ENCODE results near the gene HS3ST3A1.
"Not testable (repeated sequence)": the region's sequence is repeated elsewhere in the genome, so short reads cannot be mapped to it uniquely, and the experiment has no call there.

HS3ST3A1 gene

DNA sequence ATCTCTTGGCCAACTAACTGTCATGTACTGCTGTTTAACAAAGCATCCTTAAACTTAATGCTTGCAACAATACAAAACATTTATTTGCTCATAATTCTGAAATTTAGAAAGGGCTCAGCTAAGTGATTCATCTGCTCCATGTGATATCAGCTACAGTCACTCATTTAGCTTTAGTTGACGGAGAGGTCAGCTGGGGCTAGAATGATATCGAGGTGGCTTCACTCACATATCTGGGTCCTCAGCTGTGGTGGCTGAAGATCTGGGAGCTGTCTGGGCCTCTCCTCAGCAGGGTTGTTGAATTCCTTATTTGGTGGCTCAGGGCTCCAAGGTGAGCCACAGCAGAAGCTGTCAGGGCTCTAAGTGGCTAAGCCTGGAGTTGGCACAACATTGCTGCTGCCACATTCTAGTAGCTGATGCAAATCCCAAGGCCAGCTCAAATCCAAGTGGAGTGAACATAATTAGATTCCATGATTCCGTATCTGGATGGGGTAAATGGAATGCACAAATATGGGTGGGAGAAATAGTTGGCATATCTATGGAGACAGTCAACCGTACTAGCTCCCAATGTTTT, 62.8 kb downstream of the HS3ST3A1 start:
- DNase-seq (ENCODE audit: low spot score), result no peak

DNA sequence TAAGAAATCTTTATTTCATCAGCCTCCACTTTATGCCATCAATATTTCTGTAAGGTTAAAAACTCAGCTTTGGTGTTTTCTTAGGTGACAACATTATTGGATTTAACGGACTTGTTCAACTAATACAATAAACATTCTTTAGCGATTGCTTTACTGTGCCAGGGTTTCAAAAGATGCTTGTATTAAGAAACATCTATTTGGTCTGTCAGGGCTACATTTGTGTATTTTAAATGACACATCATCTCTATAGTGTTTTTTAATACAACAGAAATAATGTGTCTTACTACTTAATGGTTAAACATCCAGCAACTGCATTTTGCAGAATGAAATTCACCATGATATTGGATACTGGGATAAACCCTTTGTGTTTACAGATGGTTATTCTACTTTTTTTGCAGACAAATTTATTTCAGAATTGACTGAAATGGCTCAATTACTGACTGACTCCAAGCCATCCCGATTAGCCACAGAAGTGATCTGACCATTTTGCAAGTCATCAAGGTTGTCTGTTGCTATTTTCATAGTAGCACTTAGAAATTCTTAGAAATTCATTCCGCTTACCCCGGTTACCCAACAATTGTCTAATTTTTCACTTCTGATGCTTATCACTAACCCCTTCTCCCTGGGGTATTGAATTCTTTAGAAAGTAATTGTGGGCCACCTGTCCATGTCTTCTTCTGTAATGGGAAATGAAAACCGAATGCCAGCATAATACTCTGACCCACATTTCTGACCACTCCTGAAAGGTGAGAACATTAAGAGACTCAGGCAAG, 63.7 kb downstream of the HS3ST3A1 start:
- DNase-seq (ENCODE audit: low spot score), result no peak

DNA sequence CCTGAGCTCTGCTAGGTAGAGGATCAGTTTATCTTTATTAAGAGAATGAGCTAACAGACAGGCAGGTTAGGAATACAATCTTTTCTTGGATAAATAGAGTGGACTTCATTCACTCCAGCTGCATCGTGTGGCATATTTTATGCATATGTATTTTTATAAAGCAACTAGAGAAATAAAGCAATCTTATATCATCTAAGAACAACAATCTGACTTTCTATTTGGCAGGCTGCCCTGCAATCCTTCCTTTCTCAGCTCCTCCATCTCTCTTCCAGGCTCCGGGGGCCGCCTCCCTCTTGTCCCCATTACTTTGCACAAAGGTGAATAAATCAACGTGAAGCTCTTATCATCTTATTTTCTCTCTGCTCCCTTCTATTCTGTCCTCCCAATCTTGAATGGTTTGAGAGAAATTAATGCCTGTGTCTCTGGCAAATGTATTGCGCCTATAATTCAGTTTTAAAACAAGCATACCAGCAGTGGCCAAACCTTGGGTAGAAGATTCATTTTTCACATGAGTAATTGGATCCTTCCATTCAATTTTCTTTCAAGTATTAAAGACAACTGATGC, 64.5 kb downstream of the HS3ST3A1 start:
- no peak for DNase-seq (ENCODE audit: low spot score)

DNA sequence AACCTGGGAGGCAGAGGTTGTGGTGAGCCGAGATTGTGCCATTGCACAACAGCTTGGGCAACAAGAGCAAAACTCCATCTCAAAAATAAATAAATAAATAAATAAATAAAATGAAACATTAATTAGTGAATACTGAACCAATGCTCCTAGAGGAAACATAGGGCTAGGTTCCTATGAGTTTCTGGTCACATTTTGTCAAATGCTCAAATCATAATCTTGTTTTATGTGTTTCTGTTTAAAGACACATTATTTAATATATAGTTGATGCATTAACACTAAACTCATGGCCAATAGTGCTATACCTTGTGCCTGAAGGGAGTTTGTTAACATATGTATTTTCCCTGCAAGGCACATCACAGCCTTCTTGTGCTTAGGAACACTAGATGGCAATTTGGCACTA, 66.8 kb downstream of the HS3ST3A1 start:
- DNase-seq (ENCODE audit: low spot score), result no peak

DNA sequence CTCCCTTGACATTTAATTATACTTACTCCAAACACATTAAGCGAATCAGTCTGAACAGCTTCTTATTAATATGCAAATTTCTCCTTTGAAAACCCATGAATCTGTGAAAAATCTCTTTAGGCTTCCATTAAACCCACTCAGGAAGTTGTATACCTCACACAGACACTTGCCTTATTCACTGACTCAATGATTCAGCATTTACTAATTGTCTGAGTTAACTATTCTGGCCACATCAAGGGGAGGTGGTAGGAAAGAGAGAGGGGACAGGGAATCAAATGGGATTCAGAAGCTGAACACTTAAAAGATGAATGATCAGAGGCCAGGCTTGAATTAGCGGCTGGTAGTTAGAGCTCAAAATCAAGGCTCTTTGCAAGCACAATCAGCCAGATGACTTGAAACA, 70.0 kb downstream of the HS3ST3A1 start:
- DNase-seq (ENCODE audit: low spot score), result no peak

DNA sequence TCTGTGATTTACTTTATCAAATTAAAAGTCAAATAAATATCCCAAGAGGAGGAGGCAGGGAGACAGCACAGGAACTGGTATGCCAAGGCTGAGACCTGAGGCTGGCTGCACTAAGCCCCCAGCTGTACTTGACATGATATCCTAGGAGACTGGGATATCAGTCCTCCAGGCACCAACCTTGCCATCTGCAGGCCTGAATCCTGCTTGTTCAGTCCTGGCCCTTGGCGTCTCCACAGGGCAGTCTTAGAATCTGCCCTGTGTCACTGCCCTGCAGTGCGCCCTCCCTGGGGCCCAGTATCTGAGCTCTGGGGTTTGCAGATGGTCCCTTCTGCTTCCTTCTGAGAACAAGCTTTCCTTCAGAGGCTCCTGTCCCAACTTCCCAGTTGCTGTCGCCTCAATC, 75.9 kb downstream of the HS3ST3A1 start:
- no peak for DNase-seq (ENCODE audit: low spot score)

DNA sequence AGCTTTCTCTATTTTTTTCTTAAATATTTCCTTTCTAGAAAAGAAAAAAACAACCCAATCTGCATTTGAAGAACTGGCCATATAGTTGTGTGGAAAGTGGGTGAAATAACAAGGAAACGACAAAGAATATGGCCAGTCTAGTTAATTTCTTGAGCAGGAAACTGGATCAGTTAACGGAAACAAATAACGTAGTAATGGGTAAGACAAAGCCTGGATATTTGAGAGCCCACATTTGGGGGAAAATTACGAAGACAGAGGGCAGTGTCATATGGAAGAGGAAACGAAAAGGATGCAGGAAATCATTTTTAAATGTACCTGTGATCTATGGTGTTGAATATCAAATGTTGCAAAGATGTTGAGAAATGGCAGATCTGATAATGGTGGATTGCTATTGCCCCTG, 78.6 kb downstream of the HS3ST3A1 start:
- DNase-seq (ENCODE audit: low spot score), result no peak

DNA sequence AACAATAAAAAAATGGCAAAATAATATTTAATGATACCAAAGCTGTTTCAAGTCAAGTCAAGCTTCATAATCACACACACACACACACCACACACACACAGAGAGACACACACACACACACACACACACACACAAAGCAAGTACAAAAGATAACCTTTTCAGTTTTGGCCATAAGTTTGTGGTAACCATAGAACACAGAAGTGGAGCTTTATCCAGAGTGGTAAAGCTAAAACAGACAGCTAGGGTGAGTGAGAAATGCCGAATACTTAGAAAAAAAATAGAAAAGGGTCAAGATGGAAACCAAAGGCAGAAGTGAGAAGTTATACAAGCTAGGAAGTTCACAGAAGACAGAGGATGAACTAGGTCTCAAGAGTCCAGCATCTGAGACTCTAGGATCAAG, 79.0 kb downstream of the HS3ST3A1 start:
- no peak for DNase-seq (ENCODE audit: low spot score)

DNA sequence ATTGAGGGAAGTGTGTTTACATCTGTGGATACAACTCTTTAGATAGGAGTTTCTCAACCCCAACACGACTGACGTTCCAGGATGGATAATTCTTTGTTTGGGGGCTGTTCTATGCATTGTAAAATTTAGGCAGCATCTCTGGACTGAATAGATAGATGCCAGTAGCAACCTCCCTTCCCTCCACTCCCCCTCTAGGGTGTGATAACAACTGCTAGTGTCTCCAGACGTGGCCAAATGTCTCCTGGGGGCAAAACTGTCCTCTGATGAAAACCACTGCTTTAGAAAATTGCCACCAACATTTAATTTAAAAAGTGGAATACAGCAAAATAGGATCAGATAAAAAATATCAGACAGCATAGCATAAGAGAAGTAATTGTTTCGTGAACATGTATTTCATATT, 79.9 kb downstream of the HS3ST3A1 start:
- no peak for DNase-seq (ENCODE audit: low spot score)

DNA sequence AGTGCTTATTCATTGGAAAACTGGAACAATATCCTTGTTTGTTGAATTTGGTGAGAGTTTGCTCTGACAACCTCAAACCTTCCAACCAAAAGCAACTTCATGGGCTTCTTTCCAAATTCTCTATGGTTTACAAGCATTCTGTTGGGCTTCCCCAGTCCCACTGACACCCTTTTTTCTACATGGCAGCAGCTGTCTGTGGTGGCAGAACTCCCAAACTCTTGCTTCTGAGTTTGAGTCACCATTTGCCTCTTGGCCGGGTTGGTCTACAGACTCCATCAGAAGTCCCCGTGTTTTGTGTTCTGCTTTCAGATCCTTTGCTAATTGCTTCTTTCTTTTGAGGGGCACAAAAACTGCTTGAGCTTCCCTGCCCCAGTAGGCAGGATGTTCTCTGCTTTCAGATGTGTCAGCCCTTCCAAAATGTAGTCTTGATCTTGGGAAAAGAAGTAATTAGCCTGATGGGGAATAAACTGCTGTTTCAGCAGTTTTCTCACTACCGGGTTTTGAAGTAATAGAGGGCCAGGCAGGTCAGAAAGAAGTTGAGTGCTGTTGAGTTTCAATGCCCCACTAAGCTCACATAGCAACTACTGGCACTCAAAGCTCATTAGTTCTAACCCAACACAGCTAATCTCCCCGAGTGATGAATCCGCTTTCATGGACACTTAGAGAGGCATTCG, 80.7 kb downstream of the HS3ST3A1 start:
- DNase-seq (ENCODE audit: low spot score), result peak; percentile 21

DNA sequence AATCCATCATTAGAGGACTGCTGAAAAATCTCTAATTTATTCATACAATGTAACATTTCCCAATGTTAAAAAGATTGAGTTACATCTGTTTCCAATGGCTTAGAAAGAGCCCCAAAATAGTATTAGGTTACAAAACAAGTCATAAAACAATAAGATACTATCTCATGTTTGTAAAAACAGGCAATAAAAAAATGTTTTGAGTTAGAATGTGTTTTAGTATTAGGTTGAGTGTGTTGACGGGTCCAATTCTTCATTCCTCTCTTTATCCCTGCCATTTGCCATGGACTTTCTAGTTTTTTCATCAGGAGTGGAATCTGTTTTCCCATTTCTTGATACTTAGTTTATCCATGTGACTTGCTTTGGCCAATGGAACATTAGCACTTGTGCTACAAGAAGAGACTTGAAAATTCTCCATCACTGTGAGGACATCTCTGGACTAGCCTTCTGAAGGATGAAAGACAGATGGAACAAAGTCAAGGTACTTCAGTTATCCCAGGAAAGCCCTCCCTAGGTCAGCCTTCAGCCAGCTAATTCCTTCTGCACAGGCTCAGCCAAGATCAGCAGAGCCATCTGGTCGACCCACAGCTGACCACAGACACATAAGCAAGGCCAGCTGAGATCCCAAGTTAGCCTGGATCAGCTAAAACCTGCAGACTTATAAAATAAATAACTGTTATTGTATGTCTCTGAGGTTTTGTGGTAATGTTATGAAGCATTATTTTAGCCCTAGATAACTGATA, 83.3 kb downstream of the HS3ST3A1 start:
- no peak for DNase-seq (ENCODE audit: low spot score)

DNA sequence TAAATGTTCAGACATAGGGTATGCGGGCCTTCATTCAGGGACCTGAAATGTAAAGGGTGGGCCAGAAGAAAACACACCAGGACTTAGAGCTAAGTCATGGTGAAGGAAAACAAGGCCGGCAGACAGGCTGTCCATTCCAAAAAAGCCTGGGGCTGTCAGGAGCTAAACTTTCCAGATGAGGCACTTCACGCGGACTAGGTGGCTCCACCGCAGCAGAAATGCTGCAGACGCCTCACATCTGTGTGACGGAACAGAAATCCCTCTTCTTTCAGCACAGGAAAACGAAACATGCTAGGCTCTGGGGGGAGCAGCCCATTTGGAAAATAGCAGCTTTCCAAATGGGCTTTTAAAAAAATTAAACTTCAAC, 88.7 kb downstream of the HS3ST3A1 start:
- no peak for DNase-seq (ENCODE audit: low spot score)

DNA sequence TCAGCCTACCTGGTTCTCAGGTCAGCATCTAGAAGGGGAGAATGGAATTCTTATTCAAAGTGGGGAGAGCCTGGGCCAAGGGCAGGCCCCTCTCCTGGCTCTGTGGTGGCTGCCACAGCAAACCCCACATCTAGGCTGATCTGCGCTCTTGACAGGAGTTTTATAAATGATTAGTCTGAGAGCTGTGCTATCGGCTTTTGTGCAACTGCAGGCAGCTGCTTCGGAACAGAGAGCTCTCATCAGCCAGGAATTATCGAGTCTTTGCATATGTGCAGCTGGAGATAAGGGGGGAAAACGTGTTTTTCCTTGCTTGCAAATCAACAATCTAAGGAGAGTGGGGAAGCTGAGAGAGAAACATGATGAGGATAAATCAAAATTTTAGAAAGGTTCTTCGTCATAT, 91.7 kb downstream of the HS3ST3A1 start:
- DNase-seq (ENCODE audit: low spot score), result no peak

DNA sequence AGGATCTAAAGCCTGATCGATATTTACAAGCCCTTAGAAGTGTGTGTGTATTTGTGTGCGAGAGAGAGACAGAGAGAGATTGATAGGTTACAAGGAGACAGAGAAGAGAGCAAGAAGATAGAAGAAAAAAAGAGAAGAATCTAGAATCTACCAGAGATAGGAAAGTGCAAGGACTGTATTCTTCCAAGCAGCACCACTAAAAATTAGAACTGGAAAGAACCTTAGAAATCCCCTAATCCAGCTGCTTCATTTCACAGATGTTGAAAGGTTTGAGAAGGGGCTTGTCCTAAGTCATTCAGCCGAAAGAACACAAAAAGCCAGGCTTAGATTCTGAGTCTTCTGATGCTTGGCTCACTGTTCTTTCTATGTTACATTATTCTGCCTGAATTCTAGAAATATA, 92.2 kb downstream of the HS3ST3A1 start:
- DNase-seq (ENCODE audit: low spot score), result no peak

DNA sequence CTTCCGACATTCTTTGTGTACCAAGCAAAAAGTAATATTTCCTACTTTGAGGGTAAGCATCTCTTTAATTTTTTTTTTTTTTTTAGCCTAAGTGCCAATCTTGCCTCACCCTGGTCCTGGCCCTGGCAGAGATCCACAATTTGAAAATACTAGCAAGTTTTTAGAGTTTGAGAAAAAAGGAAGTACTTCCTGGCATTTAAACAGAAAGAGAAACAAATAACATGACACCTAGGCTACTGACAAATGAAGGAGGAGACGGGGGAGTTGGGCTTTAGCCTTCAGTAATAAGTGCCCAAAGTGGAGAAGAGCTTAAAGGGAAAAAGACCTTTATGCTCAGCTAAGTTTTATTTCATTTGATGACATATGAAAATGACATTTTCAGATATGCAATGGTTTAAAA, 92.8 kb downstream of the HS3ST3A1 start:
- no peak for DNase-seq (ENCODE audit: low spot score)

DNA sequence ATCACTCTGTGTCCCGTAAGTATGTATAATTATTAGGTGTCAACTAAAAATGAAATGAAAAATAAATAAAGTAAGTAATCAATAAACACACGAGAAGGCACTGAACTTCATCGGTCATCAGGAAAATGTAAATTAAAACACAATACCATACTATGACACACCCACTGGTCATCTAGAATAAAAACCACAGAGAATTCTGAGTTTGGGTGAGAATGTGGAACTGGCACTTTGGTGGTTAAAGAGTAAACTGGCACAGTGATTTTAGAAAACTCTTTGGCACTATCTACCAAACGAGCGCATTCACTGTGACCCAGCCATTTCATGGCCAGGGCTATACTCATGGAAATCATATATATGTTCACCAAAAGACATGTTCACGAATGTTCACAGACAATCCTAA, 98.2 kb downstream of the HS3ST3A1 start:
- DNase-seq (ENCODE audit: low spot score), result no peak

DNA sequence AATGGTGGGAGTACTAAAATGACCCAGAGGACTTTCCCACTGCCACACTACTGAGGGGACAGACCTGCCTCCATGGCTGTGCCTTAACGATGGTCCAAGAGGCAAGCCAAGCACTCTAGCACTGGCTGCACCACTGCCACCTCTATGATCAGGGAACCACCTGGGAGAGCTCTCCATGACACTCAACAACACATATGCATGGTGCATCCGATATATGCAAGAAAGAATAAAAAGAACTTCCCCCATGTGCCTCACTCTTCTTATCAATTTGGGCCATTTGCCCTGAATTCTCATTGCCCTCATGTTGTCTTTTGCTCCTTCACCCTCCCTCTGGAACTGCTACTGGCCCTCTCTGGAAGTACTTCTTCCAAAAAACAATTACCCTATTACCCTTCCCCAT, 99.5 kb downstream of the HS3ST3A1 start:
- DNase-seq (ENCODE audit: low spot score), result no peak

DNA sequence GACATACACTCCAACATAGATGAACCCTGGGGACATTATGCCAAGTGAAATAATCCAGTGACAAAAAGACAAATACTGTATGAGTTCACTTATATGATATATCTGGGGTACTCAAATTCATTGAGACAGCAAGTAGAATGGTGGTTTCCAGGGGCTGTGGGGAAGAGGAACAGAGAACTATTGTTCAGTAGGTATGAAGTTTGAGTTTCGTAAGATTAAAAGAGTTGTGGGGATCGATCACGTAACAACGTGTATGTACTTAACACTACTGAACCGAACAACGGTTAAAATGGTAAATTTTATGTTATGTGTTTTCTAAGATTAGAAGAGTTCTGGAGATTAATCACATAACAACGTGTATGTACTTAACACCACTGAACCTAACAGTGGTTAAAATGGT, 100.8 kb downstream of the HS3ST3A1 start:
- no peak for DNase-seq (ENCODE audit: low spot score)

DNA sequence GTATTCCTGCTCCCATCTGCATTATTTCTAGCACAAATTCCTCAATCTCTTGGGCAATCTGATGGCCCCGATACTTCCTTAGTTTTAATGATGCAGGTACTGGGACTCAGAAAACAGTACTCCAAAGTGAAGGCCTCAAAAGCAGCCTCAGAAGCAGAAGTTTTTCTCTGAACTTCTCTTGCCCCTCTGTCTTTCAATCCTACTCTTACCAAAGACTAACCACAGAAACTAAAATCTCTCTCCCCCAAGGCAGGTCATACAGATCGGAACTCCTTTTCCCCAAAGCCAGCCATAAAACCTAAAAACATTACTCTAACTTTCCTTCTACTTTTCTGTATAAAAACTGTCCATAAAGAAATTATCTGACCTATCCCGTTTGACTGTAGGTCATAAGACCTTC, 103.5 kb downstream of the HS3ST3A1 start:
- no peak for DNase-seq (ENCODE audit: low spot score)

DNA sequence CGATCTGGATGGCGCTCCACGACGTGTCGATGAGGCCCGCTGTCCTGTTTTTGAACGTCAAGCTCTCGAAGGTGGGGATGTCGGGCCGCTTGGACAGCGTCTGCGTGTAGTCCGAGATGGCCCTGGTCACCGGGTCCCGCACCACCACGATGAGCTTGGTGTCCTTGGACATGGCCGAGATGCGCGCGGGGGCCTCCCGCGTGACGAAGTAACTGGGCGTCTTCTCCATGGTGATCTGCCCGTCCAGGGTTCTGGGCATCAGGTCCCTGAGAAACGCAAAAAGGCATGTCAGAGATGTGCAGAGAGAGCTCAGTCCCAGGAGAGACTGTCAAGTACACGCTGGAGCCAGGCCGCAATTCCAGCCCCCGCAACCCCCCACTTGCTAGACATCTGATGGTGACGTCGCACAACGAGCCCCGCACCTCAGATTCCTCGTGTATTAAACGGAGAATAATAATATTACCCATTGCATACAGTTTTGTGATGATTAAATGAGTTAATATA, 105.1 kb downstream of the HS3ST3A1 start:
- DNase-seq (ENCODE audit: low spot score), result not testable (repeated sequence)

DNA sequence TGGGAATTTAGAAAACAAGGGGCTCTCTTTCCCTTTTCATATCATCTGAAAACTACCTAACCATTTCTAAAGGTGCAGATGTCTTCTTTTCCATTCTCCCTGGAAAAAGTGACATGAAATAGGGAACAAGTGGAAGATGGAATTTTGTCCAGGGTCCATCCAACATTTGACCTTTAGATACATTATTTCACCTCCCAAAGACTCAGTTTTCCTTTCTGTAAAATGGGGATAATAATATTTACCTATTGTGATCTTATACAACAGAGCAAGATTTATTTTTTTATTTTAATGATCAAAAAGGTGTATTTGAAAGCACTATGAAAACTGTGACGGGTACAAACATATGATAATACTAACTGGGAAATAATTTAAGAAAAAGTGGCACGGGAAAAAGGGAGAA, 106.3 kb downstream of the HS3ST3A1 start:
- DNase-seq (ENCODE audit: low spot score), result no peak

DNA sequence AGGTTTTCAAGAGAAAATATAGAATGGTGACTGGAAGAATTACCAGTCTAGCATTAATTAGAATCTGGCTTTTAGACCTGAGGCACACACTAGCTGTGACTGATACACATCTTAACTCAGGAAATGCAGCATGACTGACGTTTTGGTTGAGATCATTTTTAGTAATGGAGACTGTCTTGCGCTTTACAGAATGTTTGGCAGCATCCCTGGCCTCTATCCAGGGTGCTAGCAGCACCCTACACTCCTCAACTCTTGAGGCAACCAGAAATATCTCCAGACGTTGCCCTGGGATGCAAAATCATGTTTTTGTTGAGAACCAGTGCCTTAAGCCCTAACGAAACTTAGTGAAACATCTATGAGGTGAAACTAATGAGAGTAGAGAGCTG, 109.0 kb downstream of the HS3ST3A1 start:
- no peak for DNase-seq (ENCODE audit: low spot score)
